GM20000 (cell line): Measurements from ENCODE around the gene PCIF1.

Experiments
- DNase-seq: peaks from one replicate; pipeline ENCODE4 v3.0.0; 2012; ENCODE audit warnings: low spot score
- CTCF ChIP-seq: IDR thresholded peaks from 2 replicates; pipeline ENCODE4 v1.5.1; 2012; ENCODE audit warnings: mild to moderate bottlenecking, control low read depth; ENCODE audit errors: extremely low read depth, missing control alignments

PCIF1 gene

GRCh38 chr20:45943613-45944012 lies 9.1 kb downstream of the PCIF1 start:
- DNase-seq, result no peak
- no peak for TF ChIP-seq CTCF

- TF ChIP-seq CTCF, result no peak
- DNase-seq, result no peak
Measured at GRCh38 chr20:45944151-45944964, 9.9 kb downstream of the PCIF1 start.

GRCh38 chr20:45944965-45945677 lies 10.6 kb downstream of the PCIF1 start:
- no peak for DNase-seq
- no peak for TF ChIP-seq CTCF

- no peak for DNase-seq
- no peak for TF ChIP-seq CTCF
Measured at GRCh38 chr20:45945678-45946148, 11.2 kb downstream of the PCIF1 start.

- no peak for DNase-seq
Measured at GRCh38 chr20:45946149-45946970, 11.9 kb downstream of the PCIF1 start.

GRCh38 chr20:45947110-45947866 lies 12.8 kb downstream of the PCIF1 start:
- TF ChIP-seq CTCF, result no peak
- no peak for DNase-seq

More at GRCh38 chr20:45946149-45946970, 11.9 kb downstream of the PCIF1 start:
- no peak for TF ChIP-seq CTCF
